MM.1S (cell line): ENCODE measurements around the gene LIMCH1.

ENCODE experiments used
- DNase-seq: peaks from one replicate; pipeline ENCODE4 v3.0.0-alpha.2; 2015
- H2AFZ ChIP-seq: fragments of 300-600 bp; sonication (generic); 2 replicates; pipeline ENCODE4 v1.6.0; 2016; ENCODE audit warnings: antibody characterized with exemption, low read length
- H3F3A ChIP-seq: fragments of 300-600 bp; sonication (generic); 2 replicates; pipeline ENCODE4 v1.6.1; 2016; ENCODE audit warnings: mild to moderate bottlenecking, antibody characterized with exemption, low read length, moderate library complexity, mixed read lengths; ENCODE audit not compliant: insufficient read depth
- H3K27ac ChIP-seq: fragments of 300-600 bp; sonication (generic); 2 replicates; pipeline ENCODE4 v1.5.1; 2016; ENCODE audit warnings: mild to moderate bottlenecking, low read length
- H3K27me3 ChIP-seq: fragments of 300-600 bp; sonication (generic); replicated peaks from 2 replicates; pipeline ENCODE4 v1.6.0; 2016; ENCODE audit warnings: low read length; ENCODE audit not compliant: insufficient read depth
- H3K36me3 ChIP-seq: fragments of 300-600 bp; sonication (generic); replicated peaks from 2 replicates; pipeline ENCODE4 v1.6.1; 2016; ENCODE audit warnings: mild to moderate bottlenecking, low read length, mixed read lengths; ENCODE audit not compliant: insufficient read depth
- H3K4me1 ChIP-seq: fragments of 300-600 bp; sonication (generic); 2 replicates; pipeline ENCODE4 v1.6.1; 2016; ENCODE audit warnings: low read length, mixed read lengths
- H3K4me2 ChIP-seq: fragments of 300-600 bp; sonication (generic); 2 replicates; pipeline ENCODE4 v1.6.0; 2016; ENCODE audit warnings: low read depth, low read length
- H3K4me3 ChIP-seq: fragments of 300-600 bp; sonication (generic); 2 replicates; pipeline ENCODE4 v1.5.1; 2016; ENCODE audit warnings: low read length, mixed read lengths
- H3K79me2 ChIP-seq: fragments of 300-600 bp; sonication (generic); 2 replicates; pipeline ENCODE4 v1.6.1; 2016; ENCODE audit warnings: mixed run types, low read length, mixed read lengths
- H3K9ac ChIP-seq: fragments of 300-600 bp; sonication (generic); 2 replicates; pipeline ENCODE4 v1.6.1; 2016; ENCODE audit warnings: low read length, mixed read lengths
- H3K9me2 ChIP-seq: fragments of 300-600 bp; sonication (generic); replicated peaks from 2 replicates; pipeline ENCODE4 v1.6.1; 2016; ENCODE audit warnings: mild to moderate bottlenecking, low read length, mixed read lengths; ENCODE audit not compliant: insufficient read depth
- H3K9me3 ChIP-seq: fragments of 300-600 bp; sonication (generic); replicated peaks from 2 replicates; pipeline ENCODE4 v1.6.1; 2016; ENCODE audit warnings: mild to moderate bottlenecking, low read length, mixed read lengths; ENCODE audit not compliant: insufficient read depth
- H4K20me1 ChIP-seq: fragments of 300-600 bp; sonication (generic); 2 replicates; pipeline ENCODE4 v1.6.1; 2016; ENCODE audit warnings: mild to moderate bottlenecking, low read length, moderate library complexity, mixed read lengths; ENCODE audit not compliant: insufficient read depth
- EZH2 ChIP-seq: fragments of 300-600 bp; sonication (generic); optimal IDR thresholded peaks from 2 replicates; pipeline ENCODE3; 2017; ENCODE audit warnings: low read depth, mild to moderate bottlenecking, antibody characterized with exemption, low read length, mixed read lengths
- EZH2phosphoT487 ChIP-seq: fragments of 300-600 bp; sonication (generic); IDR thresholded peaks from 2 replicates; pipeline ENCODE4 v1.6.1; 2018; ENCODE audit warnings: antibody characterized with exemption, low read length
- TF ChIP-seq, protein P1 (sequence below): fragments of 300-600 bp; sonication (generic); IDR thresholded peaks from 2 replicates; pipeline ENCODE4 v1.5.1; 2016; ENCODE audit warnings: antibody characterized with exemption, low read length, mixed read lengths

LIMCH1 gene

DNA sequence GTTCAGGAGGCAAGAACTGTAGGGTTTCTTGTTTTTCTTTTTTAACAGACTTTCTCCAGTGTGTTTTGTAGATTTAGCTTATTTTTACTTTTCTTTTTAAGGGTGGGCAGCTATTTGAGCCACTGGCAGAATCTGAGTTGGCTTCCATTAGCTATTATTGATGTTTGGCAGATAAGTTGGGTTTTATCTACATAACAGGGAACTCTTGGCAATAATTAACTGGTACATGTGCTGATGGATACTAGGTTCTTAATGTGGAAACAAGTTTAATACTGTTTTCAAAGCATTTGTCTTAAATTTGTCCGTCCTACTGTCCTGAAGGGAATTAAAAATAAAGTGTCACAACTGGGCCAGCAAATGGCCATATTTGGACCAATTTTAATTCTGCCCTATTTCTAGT is 130.1 kb downstream of the LIMCH1 start:
- no peaks in the 10 kb centered on the region for H3K9me2 ChIP-seq
- no peaks in the 10 kb centered on the region for H3K27me3 ChIP-seq
- H3K27ac ChIP-seq = no peak overlapping the region
- no peaks in the 10 kb centered on the region for H4K20me1 ChIP-seq
- no peaks in the 10 kb centered on the region for H3F3A ChIP-seq
- no peaks in the 10 kb centered on the region for H3K9me3 ChIP-seq
- no peaks in the 10 kb centered on the region for H3K36me3 ChIP-seq
- TF ChIP-seq EZH2phosphoT487 (no peak), EZH2 (no peak)
- TF ChIP-seq, protein P1, sequence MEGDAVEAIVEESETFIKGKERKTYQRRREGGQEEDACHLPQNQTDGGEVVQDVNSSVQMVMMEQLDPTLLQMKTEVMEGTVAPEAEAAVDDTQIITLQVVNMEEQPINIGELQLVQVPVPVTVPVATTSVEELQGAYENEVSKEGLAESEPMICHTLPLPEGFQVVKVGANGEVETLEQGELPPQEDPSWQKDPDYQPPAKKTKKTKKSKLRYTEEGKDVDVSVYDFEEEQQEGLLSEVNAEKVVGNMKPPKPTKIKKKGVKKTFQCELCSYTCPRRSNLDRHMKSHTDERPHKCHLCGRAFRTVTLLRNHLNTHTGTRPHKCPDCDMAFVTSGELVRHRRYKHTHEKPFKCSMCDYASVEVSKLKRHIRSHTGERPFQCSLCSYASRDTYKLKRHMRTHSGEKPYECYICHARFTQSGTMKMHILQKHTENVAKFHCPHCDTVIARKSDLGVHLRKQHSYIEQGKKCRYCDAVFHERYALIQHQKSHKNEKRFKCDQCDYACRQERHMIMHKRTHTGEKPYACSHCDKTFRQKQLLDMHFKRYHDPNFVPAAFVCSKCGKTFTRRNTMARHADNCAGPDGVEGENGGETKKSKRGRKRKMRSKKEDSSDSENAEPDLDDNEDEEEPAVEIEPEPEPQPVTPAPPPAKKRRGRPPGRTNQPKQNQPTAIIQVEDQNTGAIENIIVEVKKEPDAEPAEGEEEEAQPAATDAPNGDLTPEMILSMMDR = no peak
- H3K4me2 ChIP-seq = no peak overlapping the region
- no peaks in the 10 kb centered on the region for H3K79me2 ChIP-seq
- DNase-seq = no peak
- H2AFZ ChIP-seq = no peak overlapping the region
- H3K4me3 ChIP-seq = no peak overlapping the region
- no peak overlapping the region for H3K9ac ChIP-seq
- no peaks in the 10 kb centered on the region for H3K4me1 ChIP-seq

DNA sequence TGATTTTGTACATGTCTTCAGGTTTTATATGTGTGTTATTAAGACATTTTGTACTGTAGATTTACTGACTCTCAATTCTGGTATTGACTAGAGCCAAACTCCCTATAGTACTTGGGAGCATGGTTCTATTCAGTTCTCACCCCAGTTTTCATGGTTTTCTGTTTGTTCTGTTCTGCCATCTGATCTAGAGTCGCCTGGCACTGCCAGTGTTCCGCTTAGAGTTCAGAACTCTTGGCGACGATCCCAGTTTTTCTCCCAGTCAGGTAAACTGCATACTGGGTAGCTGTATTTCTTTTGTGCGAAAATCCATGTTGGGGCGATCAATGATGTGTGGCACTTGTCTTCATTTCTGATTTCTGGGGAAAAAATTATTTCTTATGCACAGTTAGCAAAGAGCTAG is 132.6 kb downstream of the LIMCH1 start:
- Histone ChIP-seq H3K4me3 (no peak overlapping the region), H3F3A (no peaks in the 10 kb centered on the region), H3K27ac (no peak overlapping the region), H3K9ac (no peak overlapping the region), H3K36me3 (no peaks in the 10 kb centered on the region), H3K9me2 (no peaks in the 10 kb centered on the region), H3K9me3 (no peaks in the 10 kb centered on the region), H4K20me1 (no peaks in the 10 kb centered on the region), H3K4me1 (no peaks in the 10 kb centered on the region), H2AFZ (no peak overlapping the region), H3K79me2 (no peaks in the 10 kb centered on the region), H3K4me2 (no peak overlapping the region), H3K27me3 (no peaks in the 10 kb centered on the region)
- TF ChIP-seq, protein P1 = no peak
- no peak for TF ChIP-seq EZH2
- no peak for TF ChIP-seq EZH2phosphoT487
- no peak for DNase-seq

DNA sequence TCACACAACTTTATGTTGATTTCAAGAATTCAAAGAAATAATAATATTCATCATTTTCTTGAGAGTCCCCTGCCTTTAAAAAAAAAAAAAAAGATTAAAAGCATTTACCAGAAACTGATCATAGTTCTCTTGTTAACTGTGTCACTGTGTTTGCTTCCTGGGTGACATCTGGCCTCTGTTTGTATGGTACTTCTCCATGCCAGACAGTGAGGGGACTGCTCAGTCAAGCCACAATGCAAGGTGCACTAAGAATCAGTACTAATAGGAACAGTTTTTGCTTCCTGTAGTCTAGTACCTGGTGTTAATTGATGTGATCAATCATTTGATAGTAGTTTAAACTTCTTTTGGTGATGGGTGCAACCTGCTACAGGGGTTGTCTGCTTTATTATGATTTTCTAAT is 133.0 kb downstream of the LIMCH1 start:
- no peak overlapping the region for H3K4me2 ChIP-seq
- H3K36me3 ChIP-seq = no peaks in the 10 kb centered on the region
- no peaks in the 10 kb centered on the region for H4K20me1 ChIP-seq
- no peaks in the 10 kb centered on the region for H3K9me2 ChIP-seq
- no peaks in the 10 kb centered on the region for H3K27me3 ChIP-seq
- TF ChIP-seq, protein P1 = no peak
- no peak for TF ChIP-seq EZH2
- no peak for TF ChIP-seq EZH2phosphoT487
- H3K4me1 ChIP-seq = no peaks in the 10 kb centered on the region
- no peak for DNase-seq
- H3K9ac ChIP-seq = no peak overlapping the region
- no peak overlapping the region for H3K4me3 ChIP-seq
- no peak overlapping the region for H2AFZ ChIP-seq
- no peaks in the 10 kb centered on the region for H3K79me2 ChIP-seq
- no peaks in the 10 kb centered on the region for H3K9me3 ChIP-seq
- no peaks in the 10 kb centered on the region for H3F3A ChIP-seq
- H3K27ac ChIP-seq = no peak overlapping the region
